ENCODE results near the gene PNMA8B. TPM values are rescaled to one million over a fixed set of nuclear protein-coding genes. Genes with fewer than 3 reads are reported as not detected.

The PNMA8B gene
- total and polyA plus RNA-seq, 4 donors, result 10.6 to 31.0 (median 24.0) TPM

DNA sequence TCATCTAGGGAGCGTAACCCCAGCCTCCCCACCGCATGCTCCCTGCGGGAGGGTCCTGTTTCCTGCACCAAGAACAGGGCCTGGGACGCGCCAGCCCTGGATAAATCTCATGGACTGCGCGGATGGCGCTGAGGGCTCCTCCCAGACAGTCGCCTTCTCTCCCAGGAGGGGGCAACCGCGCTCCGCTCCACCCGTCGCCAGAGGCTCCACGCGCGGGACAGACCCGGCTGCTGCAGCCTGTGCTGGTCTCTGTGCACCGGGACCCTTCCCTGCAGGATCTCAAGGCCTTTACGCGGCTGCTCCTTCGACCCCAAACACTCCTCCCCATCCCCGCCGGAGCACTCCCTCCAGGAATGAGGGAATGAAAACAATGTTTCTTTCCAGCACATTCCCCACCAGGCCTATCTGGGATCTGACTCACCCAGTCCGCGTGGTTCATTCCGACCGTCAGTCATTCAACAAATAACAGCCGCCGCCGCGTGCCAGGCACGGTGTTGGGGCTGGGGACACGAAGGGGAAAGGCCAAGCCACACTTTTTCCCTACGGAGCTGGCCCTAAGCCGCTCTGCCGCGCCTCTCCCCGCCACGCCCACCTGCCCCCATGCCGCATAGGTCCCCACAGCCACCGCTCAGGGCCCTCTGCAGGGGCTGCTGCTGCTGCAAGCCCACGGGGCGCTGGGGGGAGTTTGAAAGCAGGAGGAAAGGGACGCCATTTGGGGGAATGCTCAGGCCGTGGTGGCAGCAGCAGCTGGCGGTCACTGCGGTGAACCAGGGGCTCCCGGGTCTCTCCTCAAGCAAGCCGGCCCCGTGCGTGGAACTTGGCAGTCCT is 6.0 kb downstream of the PNMA8B start:
- peaks cover 34% of the 10 kb centered on the region for H3K27me3 ChIP-seq (ENCODE audit: control insufficient read depth, insufficient read depth, low read length)
- H3K4me3 ChIP-seq (ENCODE audit: low read depth, low read length), result no peak overlapping the region
- H3K27ac ChIP-seq (ENCODE audit: low read depth, low read length), result peak overlapping the region; percentile 25
- DNase-seq (ENCODE audit: low read depth in 4 of 6, low spot score in 6 of 6), result peak in 2 of 6 donors; percentile 75 to 76
- peaks cover 24% of the 10 kb centered on the region for H3K36me3 ChIP-seq (ENCODE audit: control insufficient read depth, insufficient read depth, low read length)
- H3K4me1 ChIP-seq (ENCODE audit: control insufficient read depth, insufficient read depth, low read length), result peaks cover 65% of the 10 kb centered on the region
- 8% methylated on average over 50 of the region's 52 CpGs for WGBS (ENCODE audit: insufficient coverage)
- H3K9me3 ChIP-seq (ENCODE audit: control insufficient read depth, insufficient read depth, low read length), result no peaks in the 10 kb centered on the region

DNA sequence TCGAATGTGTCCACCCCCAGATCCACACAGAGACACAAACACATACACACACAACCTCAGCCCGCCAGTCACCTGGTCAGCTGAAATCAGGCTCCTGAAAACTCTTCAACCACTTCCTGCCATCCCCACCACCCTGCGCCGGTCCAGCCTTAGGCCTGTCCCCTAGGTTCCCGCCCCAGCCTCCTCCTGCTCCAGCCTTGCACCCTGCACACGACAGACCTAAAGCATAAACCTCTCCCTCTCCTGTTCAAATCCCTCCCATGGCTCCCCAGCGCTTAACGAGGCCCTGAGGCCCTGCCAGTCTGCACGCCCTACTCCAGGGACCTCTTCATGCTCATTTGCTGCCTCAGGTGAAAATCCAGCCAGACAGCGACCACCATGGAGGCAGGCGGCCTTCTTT is 7.1 kb downstream of the PNMA8B start:
- Histone ChIP-seq H3K4me3 (ENCODE audit: low read depth, low read length) (no peak overlapping the region), H3K36me3 (ENCODE audit: control insufficient read depth, insufficient read depth, low read length) (peaks cover 23% of the 10 kb centered on the region), H3K27ac (ENCODE audit: low read depth, low read length) (no peak overlapping the region), H3K4me1 (ENCODE audit: control insufficient read depth, insufficient read depth, low read length) (peaks cover 55% of the 10 kb centered on the region), H3K9me3 (ENCODE audit: control insufficient read depth, insufficient read depth, low read length) (no peaks in the 10 kb centered on the region), H3K27me3 (ENCODE audit: control insufficient read depth, insufficient read depth, low read length) (peaks cover 24% of the 10 kb centered on the region)
- DNase-seq (ENCODE audit: low read depth in 4 of 6, low spot score in 6 of 6), result no peak
- WGBS (ENCODE audit: insufficient coverage), result 45% methylated on average over 11 of the region's 11 CpGs

DNA sequence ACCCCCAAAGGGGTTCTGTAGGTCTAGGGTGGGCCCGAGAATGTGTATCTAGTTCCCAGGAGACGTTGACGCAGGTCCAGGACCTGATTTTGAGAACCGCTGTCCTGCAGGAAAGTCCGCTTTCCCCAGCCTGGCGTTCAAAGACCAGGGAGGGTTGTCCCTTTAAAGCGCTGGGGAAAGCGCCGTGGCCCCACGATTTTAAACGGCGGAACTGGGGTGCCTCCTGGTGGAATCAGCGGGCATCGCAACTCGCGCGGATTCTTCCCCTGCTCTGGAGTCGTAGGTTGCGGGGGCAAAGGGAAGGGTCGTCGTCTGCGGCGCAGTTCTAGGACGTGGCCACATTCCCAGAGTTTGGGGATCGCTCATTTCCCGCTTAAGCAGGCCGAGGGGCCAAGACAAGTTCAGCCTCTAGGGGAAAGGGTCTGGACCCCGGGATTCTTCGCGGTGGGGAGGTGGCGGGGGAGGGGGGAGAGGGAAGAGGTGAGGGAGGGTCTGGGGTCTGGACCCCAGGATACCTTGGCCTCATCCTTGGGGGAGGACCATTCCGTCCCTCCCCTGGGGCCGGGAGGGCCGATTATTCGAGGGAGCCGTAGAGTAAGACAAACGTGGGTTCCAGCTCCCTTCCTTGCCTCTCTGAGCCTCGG is 7.7 kb downstream of the PNMA8B start:
- Histone ChIP-seq H3K4me1 (ENCODE audit: control insufficient read depth, insufficient read depth, low read length) (peaks cover 51% of the 10 kb centered on the region), H3K4me3 (ENCODE audit: low read depth, low read length) (peak overlapping the region; percentile 17), H3K36me3 (ENCODE audit: control insufficient read depth, insufficient read depth, low read length) (peaks cover 19% of the 10 kb centered on the region), H3K27me3 (ENCODE audit: control insufficient read depth, insufficient read depth, low read length) (peaks cover 22% of the 10 kb centered on the region), H3K9me3 (ENCODE audit: control insufficient read depth, insufficient read depth, low read length) (no peaks in the 10 kb centered on the region), H3K27ac (ENCODE audit: low read depth, low read length) (no peak overlapping the region)
- DNase-seq (ENCODE audit: low read depth in 4 of 6, low spot score in 6 of 6), result peak in 2 of 6 donors; percentile 94 to 95
- WGBS (ENCODE audit: insufficient coverage), result 3% methylated on average over 32 of the region's 38 CpGs

DNA sequence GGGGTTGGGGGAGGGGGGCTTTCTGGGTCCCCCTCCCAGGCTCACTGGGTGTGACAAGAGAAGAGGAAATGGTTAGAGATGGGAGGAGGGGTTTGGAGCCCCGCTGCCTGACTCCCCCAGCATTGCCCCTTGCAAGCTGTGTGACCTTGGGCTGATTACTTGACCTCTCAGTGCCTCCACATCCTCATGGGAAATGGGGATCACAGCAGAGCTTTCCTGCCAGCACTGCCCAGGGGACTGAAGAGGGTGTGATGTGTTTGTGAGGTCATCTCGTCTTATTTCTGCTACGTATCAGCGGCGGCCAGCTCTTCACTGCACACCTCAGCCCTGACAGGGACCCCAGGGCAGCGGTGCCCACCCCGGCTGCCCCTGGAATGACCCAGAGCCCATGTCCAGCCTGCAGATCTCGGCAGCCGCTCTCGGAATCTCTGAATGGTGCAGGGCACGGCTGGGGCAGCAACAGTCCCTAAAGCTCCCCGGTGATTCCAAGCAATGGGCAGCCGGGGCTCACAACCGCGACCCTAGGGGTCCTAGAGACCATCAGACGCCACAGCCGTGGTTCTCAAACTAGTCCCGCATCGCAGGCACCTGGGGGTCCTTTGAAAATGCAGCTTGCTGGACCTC is 8.4 kb downstream of the PNMA8B start:
- H3K36me3 ChIP-seq (ENCODE audit: control insufficient read depth, insufficient read depth, low read length), result peaks cover 13% of the 10 kb centered on the region
- H3K27ac ChIP-seq (ENCODE audit: low read depth, low read length), result no peak overlapping the region
- H3K9me3 ChIP-seq (ENCODE audit: control insufficient read depth, insufficient read depth, low read length), result no peaks in the 10 kb centered on the region
- no peak for DNase-seq (ENCODE audit: low read depth in 4 of 6, low spot score in 6 of 6)
- H3K4me1 ChIP-seq (ENCODE audit: control insufficient read depth, insufficient read depth, low read length), result peaks cover 48% of the 10 kb centered on the region
- peaks cover 16% of the 10 kb centered on the region for H3K27me3 ChIP-seq (ENCODE audit: control insufficient read depth, insufficient read depth, low read length)
- WGBS (ENCODE audit: insufficient coverage), result 16% methylated on average over 18 of the region's 19 CpGs
- H3K4me3 ChIP-seq (ENCODE audit: low read depth, low read length), result peak overlapping the region; percentile 17

DNA sequence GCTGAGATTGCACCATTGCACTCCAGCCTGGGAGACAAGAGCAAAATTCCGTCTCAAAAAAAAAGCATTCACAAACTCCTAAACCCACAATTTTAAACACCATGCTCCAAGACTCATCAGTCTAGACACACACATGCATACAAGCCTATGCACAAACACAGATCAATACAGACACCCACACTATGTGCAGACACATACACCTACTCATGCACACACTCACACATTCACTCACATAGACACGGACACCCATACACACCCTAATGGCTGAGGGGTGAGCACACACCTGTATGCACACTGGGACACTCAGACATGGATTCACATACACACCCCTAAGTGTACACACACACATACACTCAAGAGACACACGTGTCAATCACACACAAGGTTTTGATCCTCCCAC is 9.3 kb downstream of the PNMA8B start:
- H3K4me1 ChIP-seq (ENCODE audit: control insufficient read depth, insufficient read depth, low read length), result peaks cover 42% of the 10 kb centered on the region
- H3K36me3 ChIP-seq (ENCODE audit: control insufficient read depth, insufficient read depth, low read length), result peaks cover 4% of the 10 kb centered on the region
- H3K27me3 ChIP-seq (ENCODE audit: control insufficient read depth, insufficient read depth, low read length), result peaks cover 11% of the 10 kb centered on the region
- H3K9me3 ChIP-seq (ENCODE audit: control insufficient read depth, insufficient read depth, low read length), result no peaks in the 10 kb centered on the region
- WGBS (ENCODE audit: insufficient coverage), result 95% methylated on average over 3 of the region's 3 CpGs
- no peak overlapping the region for H3K4me3 ChIP-seq (ENCODE audit: low read depth, low read length)
- no peak for DNase-seq (ENCODE audit: low read depth in 4 of 6, low spot score in 6 of 6)
- no peak overlapping the region for H3K27ac ChIP-seq (ENCODE audit: low read depth, low read length)

DNA sequence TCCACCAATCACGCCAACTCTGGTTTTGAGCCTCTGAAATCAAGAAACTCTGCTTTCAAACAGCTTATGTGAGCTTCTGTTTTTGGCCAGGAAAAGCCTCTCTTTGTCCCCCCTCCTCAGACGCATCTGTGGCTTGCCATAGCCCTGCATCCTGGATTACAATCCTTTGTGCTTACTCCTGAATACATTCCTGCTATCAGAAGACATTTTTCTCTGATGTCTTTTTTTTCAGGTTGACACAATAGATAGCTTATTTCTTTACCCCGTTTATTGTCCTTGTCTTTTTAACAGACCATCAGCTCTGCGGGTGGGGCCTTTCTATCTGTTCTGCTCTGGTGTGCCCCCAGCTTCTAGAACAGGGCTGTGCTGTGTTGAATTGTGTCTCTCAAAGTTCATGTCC is 11.0 kb downstream of the PNMA8B start:
- peak in 1 of 6 donors; percentile 28 for DNase-seq (ENCODE audit: low read depth in 4 of 6, low spot score in 6 of 6)
- H3K9me3 ChIP-seq (ENCODE audit: control insufficient read depth, insufficient read depth, low read length), result no peaks in the 10 kb centered on the region

DNA sequence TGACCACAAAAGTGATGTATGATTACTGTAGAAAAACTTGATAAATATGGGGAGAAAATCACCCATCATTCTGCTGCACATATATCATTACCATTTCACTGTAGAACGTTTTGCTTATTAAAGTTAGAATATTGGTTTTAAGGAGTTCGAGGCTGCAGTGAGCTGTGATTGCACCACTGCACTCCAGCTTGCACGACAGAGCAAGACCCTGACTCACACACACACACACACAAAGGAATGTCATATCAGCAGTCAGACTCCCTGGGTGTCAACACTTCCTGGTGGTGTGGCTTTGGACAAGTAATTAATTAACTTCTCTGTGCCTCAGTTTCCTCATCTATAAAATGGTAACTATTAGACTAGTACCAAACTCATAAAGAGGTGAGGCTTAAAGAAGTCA is 13.0 kb downstream of the PNMA8B start:
- WGBS (ENCODE audit: insufficient coverage), result no CpG with 5 or more reads among the region's 3 CpGs
- peak overlapping the region; percentile 94 for H3K27ac ChIP-seq (ENCODE audit: low read depth, low read length)

More for the DNA sequence above, 11.0 kb downstream of the PNMA8B start:
- peaks cover 9% of the 10 kb centered on the region for H3K27me3 ChIP-seq (ENCODE audit: control insufficient read depth, insufficient read depth, low read length)
- 86% methylated on average over 2 of the region's 4 CpGs for WGBS (ENCODE audit: insufficient coverage)
- H3K4me1 ChIP-seq (ENCODE audit: control insufficient read depth, insufficient read depth, low read length), result peaks cover 45% of the 10 kb centered on the region
- no peaks in the 10 kb centered on the region for H3K36me3 ChIP-seq (ENCODE audit: control insufficient read depth, insufficient read depth, low read length)
- no peak overlapping the region for H3K27ac ChIP-seq (ENCODE audit: low read depth, low read length)
- no peak overlapping the region for H3K4me3 ChIP-seq (ENCODE audit: low read depth, low read length)

DNA sequence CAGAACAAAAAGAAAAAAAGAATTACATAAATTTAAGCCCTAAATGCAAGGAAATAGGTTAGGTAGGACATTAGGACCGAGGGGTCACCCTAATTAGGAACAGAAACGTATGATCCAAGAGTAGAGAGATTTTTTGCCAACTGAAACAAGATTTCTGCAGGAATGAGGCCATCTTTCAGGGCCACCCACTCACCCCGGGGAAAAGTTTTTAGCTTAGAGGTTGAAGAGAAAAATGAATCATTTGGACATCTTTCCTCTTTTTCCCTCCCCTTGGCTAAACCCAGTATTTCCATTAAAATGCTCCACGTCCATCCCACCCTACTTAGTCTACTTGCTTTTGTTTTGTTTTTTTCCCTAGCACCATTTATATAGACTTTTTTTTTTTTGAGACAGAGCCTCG is 13.7 kb downstream of the PNMA8B start:
- Histone ChIP-seq H3K36me3 (ENCODE audit: control insufficient read depth, insufficient read depth, low read length) (no peaks in the 10 kb centered on the region), H3K9me3 (ENCODE audit: control insufficient read depth, insufficient read depth, low read length) (no peaks in the 10 kb centered on the region), H3K27ac (ENCODE audit: low read depth, low read length) (peak overlapping the region; percentile 94), H3K27me3 (ENCODE audit: control insufficient read depth, insufficient read depth, low read length) (no peaks in the 10 kb centered on the region), H3K4me1 (ENCODE audit: control insufficient read depth, insufficient read depth, low read length) (peaks cover 38% of the 10 kb centered on the region), H3K4me3 (ENCODE audit: low read depth, low read length) (no peak overlapping the region)
- WGBS (ENCODE audit: insufficient coverage), result 28% methylated on average over 3 of the region's 5 CpGs
- DNase-seq (ENCODE audit: low read depth in 4 of 6, low spot score in 6 of 6), result peak in 1 of 6 donors; percentile 66

More for the DNA sequence above, 13.0 kb downstream of the PNMA8B start:
- Histone ChIP-seq H3K4me1 (ENCODE audit: control insufficient read depth, insufficient read depth, low read length) (peaks cover 40% of the 10 kb centered on the region), H3K9me3 (ENCODE audit: control insufficient read depth, insufficient read depth, low read length) (no peaks in the 10 kb centered on the region), H3K36me3 (ENCODE audit: control insufficient read depth, insufficient read depth, low read length) (no peaks in the 10 kb centered on the region), H3K27me3 (ENCODE audit: control insufficient read depth, insufficient read depth, low read length) (no peaks in the 10 kb centered on the region), H3K4me3 (ENCODE audit: low read depth, low read length) (no peak overlapping the region)
- DNase-seq (ENCODE audit: low read depth in 4 of 6, low spot score in 6 of 6), result no peak

DNA sequence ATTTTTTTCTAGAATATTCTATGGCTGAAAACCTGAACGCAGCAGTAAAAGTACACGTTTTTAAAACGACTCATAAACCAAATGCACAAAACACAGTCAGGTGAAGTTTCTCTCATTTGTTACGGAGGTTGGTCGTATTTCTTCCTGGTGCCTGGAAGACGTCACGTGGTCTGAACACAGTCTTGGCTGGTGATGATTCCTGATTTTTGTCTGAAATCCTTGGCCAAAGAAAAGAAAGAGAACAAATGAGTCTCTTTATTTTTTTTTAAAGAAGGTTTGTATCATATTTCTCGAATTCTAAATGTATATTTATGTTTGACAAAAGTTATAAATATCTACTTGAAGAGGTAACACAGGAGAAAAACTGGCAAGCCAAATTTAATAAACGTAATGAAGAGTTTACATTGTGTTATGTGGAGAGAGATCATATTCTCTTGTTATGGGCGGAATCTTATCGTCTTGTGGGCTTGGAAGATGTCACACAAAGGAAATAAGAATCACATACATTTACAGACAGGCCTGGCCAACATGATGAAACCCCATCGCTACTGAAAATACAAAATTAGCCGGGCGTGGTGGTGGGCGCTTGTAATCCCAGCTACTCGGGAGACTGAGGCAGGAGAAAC is 14.3 kb downstream of the PNMA8B start:
- peak in 2 of 6 donors; percentile 71 to 77 for DNase-seq (ENCODE audit: low read depth in 4 of 6, low spot score in 6 of 6)
- Histone ChIP-seq H3K9me3 (ENCODE audit: control insufficient read depth, insufficient read depth, low read length) (no peaks in the 10 kb centered on the region), H3K27me3 (ENCODE audit: control insufficient read depth, insufficient read depth, low read length) (no peaks in the 10 kb centered on the region), H3K36me3 (ENCODE audit: control insufficient read depth, insufficient read depth, low read length) (no peaks in the 10 kb centered on the region), H3K4me3 (ENCODE audit: low read depth, low read length) (no peak overlapping the region), H3K27ac (ENCODE audit: low read depth, low read length) (peak overlapping the region; percentile 94), H3K4me1 (ENCODE audit: control insufficient read depth, insufficient read depth, low read length) (peaks cover 35% of the 10 kb centered on the region)
- no CpG with 5 or more reads among the region's 16 CpGs for WGBS (ENCODE audit: insufficient coverage)
